Neural progenitor cell (in vitro differentiated cells): Measurements from ENCODE around the gene SREBF1. TPM values are rescaled to one million over a fixed set of nuclear protein-coding genes. Genes with fewer than 3 reads are reported as not detected.

Experiments
- DNase-seq: peaks from one replicate; pipeline ENCODE4 v3.0.0-alpha.2; 2016; ENCODE audit warnings: low spot score
- H2AFZ ChIP-seq: fragments of 200-600 bp; sonication (generic); replicated peaks from 2 replicates; pipeline ENCODE4 v1.6.1; 2016; ENCODE audit warnings: antibody characterized with exemption
- H3F3A ChIP-seq: fragments of 200-600 bp; sonication (generic); 2 replicates; pipeline ENCODE4 v1.6.1; 2016; ENCODE audit warnings: antibody characterized with exemption, low read depth
- H3K27ac ChIP-seq: fragments of 200-600 bp; sonication (generic); 2 replicates; pipeline ENCODE4 v1.5.1; 2016; ENCODE audit warnings: mild to moderate bottlenecking
- H3K27me3 ChIP-seq: fragments of 200-600 bp; sonication (generic); 2 replicates; pipeline ENCODE4 v1.6.1; 2016; ENCODE audit warnings: mild to moderate bottlenecking, moderate library complexity
- H3K36me3 ChIP-seq: fragments of 200-600 bp; sonication (generic); 2 replicates; pipeline ENCODE4 v1.5.1; 2016
- H3K4me1 ChIP-seq: fragments of 200-600 bp; sonication (generic); 2 replicates; pipeline ENCODE4 v1.6.1; 2016; ENCODE audit warnings: mixed run types
- H3K4me2 ChIP-seq: fragments of 200-600 bp; sonication (generic); 2 replicates; pipeline ENCODE4 v1.6.1; 2016
- H3K4me3 ChIP-seq: fragments of 200-600 bp; sonication (generic); 2 replicates; pipeline ENCODE4 v1.5.1; 2016
- H3K79me2 ChIP-seq: fragments of 200-600 bp; sonication (generic); 2 replicates; pipeline ENCODE4 v1.6.1; 2016; ENCODE audit warnings: low read depth
- H3K9ac ChIP-seq: fragments of 200-600 bp; sonication (generic); 2 replicates; pipeline ENCODE4 v1.6.1; 2016
- H3K9me3 ChIP-seq: fragments of 200-600 bp; sonication (generic); 2 replicates; pipeline ENCODE4 v1.5.1; 2016; ENCODE audit warnings: low read depth
- H4K20me1 ChIP-seq: fragments of 200-600 bp; sonication (generic); 2 replicates; pipeline ENCODE4 v1.6.1; 2016; ENCODE audit warnings: low read depth
- H3K27ac Mint-ChIP-seq: 3 replicates; pipeline ENCODE4 v1.8.0; 2021; ENCODE audit warnings: mixed read lengths
- H3K27me3 Mint-ChIP-seq: 2 replicates; pipeline ENCODE4 v1.8.0; 2022; ENCODE audit warnings: low read depth, mild to moderate bottlenecking, inconsistent platforms, moderate library complexity, mixed read lengths; ENCODE audit not compliant: insufficient read depth
- H3K36me3 Mint-ChIP-seq: 3 replicates; pipeline ENCODE4 v1.8.0; 2021; ENCODE audit warnings: mixed read lengths
- H3K4me1 Mint-ChIP-seq: 3 replicates; pipeline ENCODE4 v1.8.0; 2021; ENCODE audit warnings: mixed read lengths
- H3K4me3 Mint-ChIP-seq: 3 replicates; pipeline ENCODE4 v1.8.0; 2021; ENCODE audit warnings: mild to moderate bottlenecking, moderate library complexity, mixed read lengths
- H3K9me3 Mint-ChIP-seq: 3 replicates; pipeline ENCODE4 v1.8.0; 2020; ENCODE audit warnings: mixed read lengths
- CTCF ChIP-seq: fragments of 200-600 bp; sonication (generic); IDR thresholded peaks from 2 replicates; pipeline ENCODE4 v1.5.1; 2017; ENCODE audit warnings: antibody characterized with exemption, mild to moderate bottlenecking
- EZH2 ChIP-seq: fragments of 200-600 bp; sonication (generic); IDR thresholded peaks from 2 replicates; pipeline ENCODE4 v1.6.1; 2017; ENCODE audit warnings: antibody characterized with exemption, mild to moderate bottlenecking, moderate library complexity
- EZH2phosphoT487 ChIP-seq: fragments of 200-600 bp; sonication (generic); IDR thresholded peaks from 2 replicates; pipeline ENCODE4 v1.6.1; 2017; ENCODE audit warnings: antibody characterized with exemption
- total RNA-seq: library from RNA; depleted of rRNA; stranded (reverse); fragments of >200 nt; gene quantifications from 2 replicates; pipeline ENCODE4 v1.2.3, GENCODE V29; 2015; ENCODE audit warnings: low replicate concordance

SREBF1 gene
- total RNA-seq, 1 donor from 2014 or later: 12.7 TPM

GRCh38 chr17:17785407-17785806 lies 51.4 kb downstream of the SREBF1 start:
- Histone ChIP-seq H3K9me3 (no peaks in the 10 kb centered on the region), H3K4me1 (peaks cover 63% of the 10 kb centered on the region), H3K36me3 (no peaks in the 10 kb centered on the region), H4K20me1 (peaks cover 97% of the 10 kb centered on the region), H3K4me3 (no peak overlapping the region), H3K4me2 (peak overlapping the region; percentile 98), H3K9ac (no peak overlapping the region), H2AFZ (no peak overlapping the region), H3K27me3 (peaks cover 19% of the 10 kb centered on the region), H3K27ac (no peak overlapping the region), H3F3A (peaks cover 53% of the 10 kb centered on the region), H3K79me2 (peaks cover 16% of the 10 kb centered on the region)
- Mint-ChIP-seq H3K36me3 (no peaks in the 10 kb centered on the region), H3K27me3 (peaks cover 5% of the 10 kb centered on the region), H3K27ac (peak overlapping the region; percentile 72), H3K4me3 (peak overlapping the region; percentile 75), H3K4me1 (peaks cover 70% of the 10 kb centered on the region), H3K9me3 (no peaks in the 10 kb centered on the region)
- TF ChIP-seq EZH2phosphoT487 (no peak), EZH2 (no peak), CTCF (no peak)
- no peak for DNase-seq

GRCh38 chr17:17784657-17785267 lies 52.0 kb downstream of the SREBF1 start:
- H3K9ac ChIP-seq: no peak overlapping the region
- Mint-ChIP-seq H3K4me3 (peak overlapping the region; percentile 87), H3K27me3 (peaks cover 5% of the 10 kb centered on the region), H3K27ac (peak overlapping the region; percentile 3), H3K4me1 (peaks cover 67% of the 10 kb centered on the region), H3K36me3 (no peaks in the 10 kb centered on the region), H3K9me3 (no peaks in the 10 kb centered on the region)
- H3K36me3 ChIP-seq: no peaks in the 10 kb centered on the region
- H3K27me3 ChIP-seq: peaks cover 19% of the 10 kb centered on the region
- peak; percentile 19 for TF ChIP-seq CTCF
- TF ChIP-seq EZH2phosphoT487: no peak
- H3K79me2 ChIP-seq: peaks cover 16% of the 10 kb centered on the region
- peaks cover 59% of the 10 kb centered on the region for H3K4me1 ChIP-seq
- H3K4me2 ChIP-seq: peak overlapping the region; percentile 98
- peak; percentile 56 for DNase-seq
- H2AFZ ChIP-seq: no peak overlapping the region
- peak overlapping the region; percentile 68 for H3K4me3 ChIP-seq
- peaks cover 59% of the 10 kb centered on the region for H3F3A ChIP-seq
- no peaks in the 10 kb centered on the region for H3K9me3 ChIP-seq
- H4K20me1 ChIP-seq: peaks cover 97% of the 10 kb centered on the region
- H3K27ac ChIP-seq: no peak overlapping the region

GRCh38 chr17:17783825-17784656 lies 52.7 kb downstream of the SREBF1 start:
- peak overlapping the region; percentile 68 for H3K4me3 ChIP-seq
- Mint-ChIP-seq H3K36me3 (no peaks in the 10 kb centered on the region), H3K4me1 (peaks cover 64% of the 10 kb centered on the region), H3K9me3 (no peaks in the 10 kb centered on the region), H3K4me3 (peak overlapping the region; percentile 87), H3K27ac (peak overlapping the region; percentile 89), H3K27me3 (peaks cover 5% of the 10 kb centered on the region)
- peaks cover 16% of the 10 kb centered on the region for H3K79me2 ChIP-seq
- no peaks in the 10 kb centered on the region for H3K9me3 ChIP-seq
- peaks cover 57% of the 10 kb centered on the region for H3K4me1 ChIP-seq
- peak overlapping the region; percentile 79 for H3K27ac ChIP-seq
- H3K27me3 ChIP-seq: peaks cover 19% of the 10 kb centered on the region
- H2AFZ ChIP-seq: no peak overlapping the region
- H4K20me1 ChIP-seq: peaks cover 97% of the 10 kb centered on the region
- peaks cover 64% of the 10 kb centered on the region for H3F3A ChIP-seq
- DNase-seq: peak; percentile 92
- H3K4me2 ChIP-seq: peak overlapping the region; percentile 98
- H3K9ac ChIP-seq: no peak overlapping the region
- no peaks in the 10 kb centered on the region for H3K36me3 ChIP-seq
- TF ChIP-seq EZH2 (no peak), CTCF (no peak), EZH2phosphoT487 (no peak)
